Lower lobe of right lung (tissue), 2 donors: ENCODE measurements around the gene SARNP. TPM values are rescaled to one million over a fixed set of nuclear protein-coding genes. Genes with fewer than 3 reads are reported as not detected.
"Not testable (repeated sequence)": the region's sequence is repeated elsewhere in the genome, so short reads cannot be mapped to it uniquely, and the experiment has no call there.

Experiments used
- ATAC-seq, 2 donors: fragments of 200-7000 bp; cut with Tn5 transposase; one replicate each; pipeline ENCODE4 v1.9.1; 2020 to 2022; ENCODE audit warnings: mild to moderate bottlenecking in 2 of 2, moderate library complexity in 2 of 2
- DNase-seq: peaks from one replicate; pipeline ENCODE4 v3.0.0-alpha.2; 2020
- H3K27ac ChIP-seq: fragments of 200-600 bp; one replicate; pipeline ENCODE4 v1.8.0; 2022
- H3K27me3 ChIP-seq: fragments of 200-600 bp; one replicate; pipeline ENCODE4 v1.8.0; 2022; ENCODE audit warnings: low read depth
- H3K36me3 ChIP-seq: fragments of 200-600 bp; one replicate; pipeline ENCODE4 v1.8.0; 2022; ENCODE audit warnings: mild to moderate bottlenecking
- H3K4me1 ChIP-seq: fragments of 200-600 bp; one replicate; pipeline ENCODE4 v1.8.0; 2022
- H3K4me3 ChIP-seq: fragments of 200-600 bp; one replicate; pipeline ENCODE4 v1.8.0; 2022; ENCODE audit warnings: mild to moderate bottlenecking
- H3K9me3 ChIP-seq: fragments of 200-600 bp; one replicate; pipeline ENCODE4 v1.8.0; 2022
- intact Hi-C: fragments of 100-400 bp; cut with DNase I; formaldehyde crosslinking; loops from one replicate; pipeline ENCODE4 v1.11.0; 2022
- long read RNA-seq: library from polyadenylated mRNA; unstranded; transcript quantifications from one replicate; pipeline ENCODE4 v2.0.0, GENCODE V29; 2021
- total RNA-seq: library from RNA; stranded (reverse); fragmentation: NEBNext Ultra II Directional; extraction: Animal tissue kit (Norgen Biotek cat#: 25700); gene quantifications from one replicate; pipeline ENCODE4 v1.2.1, GENCODE V29; 2021
- TF ChIP-seq, protein P1 (sequence below): fragments of 200-600 bp; IDR thresholded peaks from one replicate; pipeline ENCODE4 v1.8.0; 2022; ENCODE audit warnings: antibody characterized with exemption, mild to moderate bottlenecking
- donor health status: DM: no; HTN: yes; CAD: no; lungs with severe emphysema.

SARNP gene, protein sequence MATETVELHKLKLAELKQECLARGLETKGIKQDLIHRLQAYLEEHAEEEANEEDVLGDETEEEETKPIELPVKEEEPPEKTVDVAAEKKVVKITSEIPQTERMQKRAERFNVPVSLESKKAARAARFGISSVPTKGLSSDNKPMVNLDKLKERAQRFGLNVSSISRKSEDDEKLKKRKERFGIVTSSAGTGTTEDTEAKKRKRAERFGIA
- 40.1 TPM for total RNA-seq
- long read RNA-seq, transcript SARNP-201 (11 exons, 926 nt): major isoform, 20 of 25 reads
- long read RNA-seq, partial matches to known transcripts: 2 of 25 reads
- long read RNA-seq, other reads (novel, unspliced or antisense): 1 of 25 reads

DNA sequence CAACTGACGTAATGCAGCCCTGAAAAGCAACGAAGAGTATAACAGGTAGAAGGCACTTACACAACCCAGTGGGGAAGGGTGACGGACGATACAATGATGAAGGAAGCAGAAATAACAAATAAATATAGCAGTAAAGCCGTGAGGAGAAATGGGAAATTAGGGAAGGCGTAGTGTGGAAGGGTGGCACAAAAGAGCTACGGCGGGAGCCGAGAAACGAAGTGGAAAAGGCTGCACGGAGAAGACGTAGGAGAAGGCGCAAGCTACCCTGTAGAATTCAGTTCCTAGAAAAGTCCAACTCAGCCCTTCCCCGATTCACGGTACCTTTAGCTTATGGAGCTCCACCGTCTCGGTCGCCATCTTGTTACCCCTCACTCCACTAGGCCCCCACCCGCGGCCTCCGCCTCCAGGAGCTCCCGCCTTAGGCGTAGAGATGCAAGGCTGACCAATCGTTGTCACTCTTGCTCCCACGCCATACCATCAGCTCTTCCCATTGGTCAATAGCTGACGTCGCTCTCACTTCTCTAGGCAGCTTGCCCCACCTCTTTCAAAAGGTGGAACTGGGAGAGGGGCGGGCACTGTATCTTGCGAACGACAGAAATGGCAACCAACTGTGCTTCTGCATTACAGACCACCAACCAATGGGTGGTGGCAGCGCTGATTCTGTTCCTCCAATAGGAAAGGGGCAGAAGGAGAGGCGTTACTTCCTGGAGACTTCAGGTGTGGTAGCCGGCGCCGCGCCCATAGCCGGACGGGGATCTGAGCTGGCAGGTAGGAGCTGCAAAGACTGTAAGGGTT lies at the start of gene SARNP, which contains the start of gene ORMDL2:
Gene SARNP, minus strand, starts transcription at position 380 of the 795 bp plus-strand sequence. Its CDS starts 23 bp downstream, at position 357.
Gene ORMDL2, plus strand, starts transcription at position 697 of the 795 bp plus-strand sequence. CDS start 959 bp downstream, outside the sequence.
- DNase-seq (peak; percentile 95), ATAC-seq (peak; percentile 98 to 99)
- peaks cover 65% of the 10 kb centered on the region for H3K36me3 ChIP-seq
- peak within 1 kb of the TSS; percentile 91 for H3K27ac ChIP-seq
- intact Hi-C loops: no loop called here
- H3K4me1 ChIP-seq: peaks cover 50% of the 10 kb centered on the region
- TF ChIP-seq, protein P1, sequence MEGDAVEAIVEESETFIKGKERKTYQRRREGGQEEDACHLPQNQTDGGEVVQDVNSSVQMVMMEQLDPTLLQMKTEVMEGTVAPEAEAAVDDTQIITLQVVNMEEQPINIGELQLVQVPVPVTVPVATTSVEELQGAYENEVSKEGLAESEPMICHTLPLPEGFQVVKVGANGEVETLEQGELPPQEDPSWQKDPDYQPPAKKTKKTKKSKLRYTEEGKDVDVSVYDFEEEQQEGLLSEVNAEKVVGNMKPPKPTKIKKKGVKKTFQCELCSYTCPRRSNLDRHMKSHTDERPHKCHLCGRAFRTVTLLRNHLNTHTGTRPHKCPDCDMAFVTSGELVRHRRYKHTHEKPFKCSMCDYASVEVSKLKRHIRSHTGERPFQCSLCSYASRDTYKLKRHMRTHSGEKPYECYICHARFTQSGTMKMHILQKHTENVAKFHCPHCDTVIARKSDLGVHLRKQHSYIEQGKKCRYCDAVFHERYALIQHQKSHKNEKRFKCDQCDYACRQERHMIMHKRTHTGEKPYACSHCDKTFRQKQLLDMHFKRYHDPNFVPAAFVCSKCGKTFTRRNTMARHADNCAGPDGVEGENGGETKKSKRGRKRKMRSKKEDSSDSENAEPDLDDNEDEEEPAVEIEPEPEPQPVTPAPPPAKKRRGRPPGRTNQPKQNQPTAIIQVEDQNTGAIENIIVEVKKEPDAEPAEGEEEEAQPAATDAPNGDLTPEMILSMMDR: no peak
- H3K9me3 ChIP-seq: no peaks in the 10 kb centered on the region
- H3K4me3 ChIP-seq: peak within 1 kb of the TSS; percentile 94
- no peaks in the 10 kb centered on the region for H3K27me3 ChIP-seq

DNA sequence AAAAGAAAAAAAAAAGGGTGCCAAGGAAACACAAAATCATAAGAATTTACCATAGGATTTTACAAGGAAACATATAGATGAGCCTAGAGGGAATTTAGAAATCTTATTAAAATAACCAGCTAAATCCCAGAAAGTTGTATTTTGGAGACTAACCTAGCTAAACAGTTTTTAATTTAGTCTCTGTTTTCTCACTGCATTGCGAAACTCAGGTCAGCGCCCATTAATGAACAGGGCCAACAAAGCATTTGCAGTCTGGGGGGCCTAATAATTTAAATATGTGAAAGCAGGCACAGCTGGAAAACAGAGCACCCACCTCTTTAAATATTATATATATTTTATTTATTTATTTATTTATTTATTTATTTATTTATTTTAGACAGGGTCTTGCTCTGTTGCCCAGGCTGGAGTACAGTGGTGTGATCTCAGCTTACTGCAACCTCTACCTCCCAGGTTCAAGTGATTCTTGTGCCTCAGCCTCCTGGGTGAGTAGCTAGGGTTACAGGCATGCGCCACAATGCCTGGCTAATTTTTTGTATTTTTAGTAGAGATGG lies 49.0 kb upstream of the SARNP start:
- H3K27me3 ChIP-seq, H3K4me1 ChIP-seq, ATAC-seq, H3K4me3 ChIP-seq, DNase-seq, H3K36me3 ChIP-seq, H3K9me3 ChIP-seq, intact Hi-C loops, H3K27ac ChIP-seq: not testable (repeated sequence)

DNA sequence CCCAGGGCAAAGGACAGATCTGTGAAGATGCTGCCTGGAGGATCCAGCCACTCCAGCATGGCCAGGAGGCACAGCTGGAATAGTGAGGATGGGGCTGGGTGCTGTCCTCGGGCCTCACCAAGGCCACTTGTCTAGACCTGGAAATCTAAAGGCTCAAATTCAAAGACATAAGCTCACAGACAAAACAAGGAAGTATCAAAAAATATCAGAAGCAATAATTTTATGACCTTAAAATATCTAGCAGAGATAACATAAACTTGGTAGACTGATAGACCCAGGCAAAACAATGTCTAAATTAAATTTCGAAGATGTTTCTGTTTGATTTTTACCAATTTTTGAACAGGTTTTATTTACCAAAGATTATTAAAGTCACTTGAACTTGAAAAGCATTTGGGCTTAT lies 47.8 kb upstream of the SARNP start:
- Histone ChIP-seq H3K4me3 (no peak overlapping the region), H3K27me3 (no peaks in the 10 kb centered on the region), H3K4me1 (no peaks in the 10 kb centered on the region), H3K27ac (no peak overlapping the region), H3K36me3 (no peaks in the 10 kb centered on the region), H3K9me3 (peaks cover 7% of the 10 kb centered on the region)
- TF ChIP-seq, protein P1: no peak
- intact Hi-C loops: no loop called here
- DNase-seq (no peak), ATAC-seq (no peak)

DNA sequence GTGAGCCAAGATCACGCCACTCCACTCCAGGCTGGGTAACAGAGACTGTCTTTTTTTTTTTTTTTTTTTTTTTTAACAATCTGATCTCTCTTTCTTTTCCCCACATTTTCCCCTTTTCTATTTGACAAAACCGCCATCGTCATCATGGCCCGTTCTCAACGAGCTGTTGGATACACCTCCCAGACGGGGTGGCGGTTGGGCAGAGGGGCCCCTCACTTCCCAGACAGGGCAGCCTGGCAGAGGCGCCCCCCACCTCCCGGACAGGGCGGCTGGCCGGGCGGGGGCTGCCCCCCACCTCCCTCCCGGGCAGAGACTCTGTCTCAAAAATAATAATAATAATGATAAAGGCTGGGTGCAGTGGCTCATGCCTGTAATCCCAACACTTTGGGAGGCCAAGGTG lies 45.4 kb upstream of the SARNP start:
- H3K36me3 ChIP-seq, DNase-seq, H3K27me3 ChIP-seq, H3K4me1 ChIP-seq, H3K27ac ChIP-seq, intact Hi-C loops, ATAC-seq, H3K9me3 ChIP-seq, H3K4me3 ChIP-seq: not testable (repeated sequence)

DNA sequence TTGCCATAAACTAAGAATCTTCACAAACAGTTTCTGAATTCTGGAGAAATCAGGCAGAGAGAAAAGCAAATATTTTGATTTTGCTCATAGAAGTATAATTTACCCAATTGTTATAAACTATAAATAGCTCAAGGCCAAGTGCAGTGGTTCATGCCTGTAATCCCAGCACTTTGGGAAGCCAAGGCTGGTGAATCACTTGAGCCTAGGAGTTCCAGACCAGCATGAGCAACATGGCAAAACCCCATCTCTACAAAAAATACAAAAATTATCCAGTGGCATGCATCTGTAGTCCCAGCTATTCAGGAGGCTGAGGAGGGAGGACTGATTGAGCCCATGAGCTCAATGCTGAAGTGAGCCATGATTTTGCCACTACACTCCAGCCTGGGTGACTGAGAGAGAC lies 44.8 kb upstream of the SARNP start:
- DNase-seq (no peak), ATAC-seq (no peak)
- no peaks in the 10 kb centered on the region for H3K36me3 ChIP-seq
- intact Hi-C loops: no loop called here
- H3K9me3 ChIP-seq: peaks cover 7% of the 10 kb centered on the region
- TF ChIP-seq, protein P1: no peak
- H3K27ac ChIP-seq: no peak overlapping the region
- H3K4me1 ChIP-seq: no peaks in the 10 kb centered on the region
- H3K4me3 ChIP-seq: no peak overlapping the region
- H3K27me3 ChIP-seq: no peaks in the 10 kb centered on the region

DNA sequence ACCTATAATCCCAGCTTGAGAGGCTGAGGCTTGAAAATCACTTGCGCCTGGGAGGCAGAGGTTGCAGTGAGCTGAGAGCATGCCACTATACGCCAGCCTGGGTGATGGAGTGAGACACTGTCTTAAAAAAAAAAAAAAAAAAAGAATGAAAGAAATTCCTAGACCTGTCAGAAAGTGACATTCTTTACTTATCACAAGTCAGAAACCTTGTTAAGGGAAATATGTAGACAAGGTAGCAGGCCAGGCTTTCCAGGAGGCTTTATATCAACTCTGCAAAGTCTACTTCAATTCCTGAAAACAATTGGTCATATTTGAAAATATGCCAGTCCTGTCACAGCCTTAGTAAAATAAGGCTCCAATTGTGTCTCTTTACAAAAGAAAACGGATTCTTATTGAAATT lies 44.3 kb upstream of the SARNP start:
- ATAC-seq: no peak
- H3K4me1 ChIP-seq: no peaks in the 10 kb centered on the region
- no peak for DNase-seq
- intact Hi-C loops: no loop called here
- no peak overlapping the region for H3K4me3 ChIP-seq
- no peaks in the 10 kb centered on the region for H3K27me3 ChIP-seq
- H3K9me3 ChIP-seq: peaks cover 7% of the 10 kb centered on the region
- H3K27ac ChIP-seq: no peak overlapping the region
- TF ChIP-seq, protein P1: no peak
- H3K36me3 ChIP-seq: no peaks in the 10 kb centered on the region
